Fibroblast of lung (primary cell): ENCODE results near the gene CECR2. TPM values are rescaled to one million over a fixed set of nuclear protein-coding genes. Genes with fewer than 3 reads are reported as not detected.

Experiments
- DNase-seq, 2 donors: peaks; one replicate each; pipeline versions ENCODE4 v3.0.0 to v3.0.0-alpha.2; 2010; ENCODE audit warnings: low read depth in 2 of 2
- H2AFZ ChIP-seq: 2 replicates; pipeline ENCODE4 v1.5.1; 2012; ENCODE audit warnings: low read length, control low read depth, inconsistent platforms
- H3K27ac ChIP-seq: 2 replicates; pipeline ENCODE4 v1.5.1; 2011; ENCODE audit warnings: low read length, control low read depth; ENCODE audit not compliant: insufficient read depth
- H3K27me3 ChIP-seq: 2 replicates; pipeline ENCODE4 v1.5.1; 2011; ENCODE audit warnings: mild to moderate bottlenecking, low read length; ENCODE audit not compliant: control insufficient read depth, insufficient read depth
- H3K36me3 ChIP-seq: 2 replicates; pipeline ENCODE4 v1.5.1; 2011; ENCODE audit warnings: low read length; ENCODE audit not compliant: control insufficient read depth, insufficient read depth
- H3K4me1 ChIP-seq: 2 replicates; pipeline ENCODE4 v1.5.1; 2011; ENCODE audit warnings: low read length; ENCODE audit not compliant: control insufficient read depth, insufficient read depth; ENCODE audit errors: extremely low read depth
- H3K4me2 ChIP-seq: 2 replicates; pipeline ENCODE4 v1.5.1; 2011; ENCODE audit warnings: low read length, control low read depth; ENCODE audit not compliant: insufficient read depth; ENCODE audit errors: extremely low read depth
- H3K4me3 ChIP-seq, 4 experiments: fragments of 200-600 bp in 1 of 4; sonication (generic) in 1 of 4; replicated peaks in 1 of 4; 2 replicates each; pipeline ENCODE4 v1.5.1; 2011 to 2016; ENCODE audit warnings: low read length in 4 of 4, low read depth in 3 of 4, mild to moderate bottlenecking in 3 of 4, control low read depth in 2 of 4, inconsistent platforms in 1 of 4, mixed read lengths in 1 of 4; ENCODE audit not compliant: insufficient read depth in 1 of 4; ENCODE audit errors: control extremely low read depth in 1 of 4
- H3K79me2 ChIP-seq: 2 replicates; pipeline ENCODE4 v1.5.1; 2012; ENCODE audit warnings: mild to moderate bottlenecking, low read length, inconsistent platforms; ENCODE audit not compliant: control insufficient read depth, insufficient read depth
- H3K9ac ChIP-seq: 2 replicates; pipeline ENCODE4 v1.5.1; 2011; ENCODE audit warnings: mild to moderate bottlenecking, low read length, control low read depth; ENCODE audit not compliant: insufficient read depth
- H3K9me3 ChIP-seq: 2 replicates; pipeline ENCODE4 v1.5.1; 2012; ENCODE audit warnings: low read depth, low read length; ENCODE audit not compliant: control insufficient read depth, insufficient read depth
- H4K20me1 ChIP-seq: 2 replicates; pipeline ENCODE4 v1.5.1; 2011; ENCODE audit warnings: low read length; ENCODE audit not compliant: control insufficient read depth, insufficient read depth; ENCODE audit errors: extremely low read depth
- CTCF ChIP-seq, 2 donors: IDR thresholded peaks in 1 of 2; conservative IDR thresholded peaks in 1 of 2; 1 replicate in 1 of 2; 2 replicates in 1 of 2; pipeline ENCODE4 v1.5.1; 2011 to 2012; ENCODE audit warnings: low read length in 2 of 2, control low read depth in 1 of 2, inconsistent platforms in 1 of 2, low read depth in 1 of 2, mild to moderate bottlenecking in 1 of 2
- EZH2 ChIP-seq: IDR thresholded peaks from 2 replicates; pipeline ENCODE4 v1.5.1; 2012; ENCODE audit warnings: low read length, control low read depth, mild to moderate bottlenecking; ENCODE audit errors: missing control alignments
- polyA plus RNA-seq, 2 donors: library from polyadenylated mRNA; depleted of rRNA in 1 of 2; stranded (reverse) in 1 of 2; unstranded in 1 of 2; fragments of >200 nt; gene quantifications; 2 replicates each; pipeline ENCODE4 v1.2.1, GENCODE V29; 2011 to 2012; ENCODE audit warnings: missing spikeins in 1 of 2
- total RNA-seq: library from RNA; depleted of rRNA; stranded (reverse); fragments of >200 nt; gene quantifications from 2 replicates; pipeline ENCODE4 v1.2.1, GENCODE V29; 2014

The CECR2 gene
- total and polyA plus RNA-seq, 2 donors (not counting 1 experiment from before 2014, with no cell fraction given), result under 0.01 to 0.09 TPM

- Histone ChIP-seq H3K4me3 (no peak overlapping the region), H3K36me3 (no peaks in the 10 kb centered on the region), H2AFZ (no peak overlapping the region), H3K79me2 (no peaks in the 10 kb centered on the region), H3K27ac (no peak overlapping the region), H3K4me2 (no peak overlapping the region), H3K9ac (no peak overlapping the region), H3K27me3 (no peaks in the 10 kb centered on the region), H3K9me3 (no peaks in the 10 kb centered on the region), H3K4me1 (no peaks in the 10 kb centered on the region), H4K20me1 (no peaks in the 10 kb centered on the region)
- no peak for TF ChIP-seq CTCF (conservative IDR thresholded peaks at IDR 0.05 in 1 of 2, IDR thresholded peaks at IDR 0.05 in 1 of 2; ENCODE audit: low read depth in 1 of 2, low read length in 2 of 2)
- no peak for TF ChIP-seq EZH2
- DNase-seq, result no peak
Observed at GRCh38 chr22:17381192-17381913, 12.1 kb downstream of the CECR2 start.

GRCh38 chr22:17384612-17385330 lies 15.5 kb downstream of the CECR2 start:
- Histone ChIP-seq H4K20me1 (no peaks in the 10 kb centered on the region), H3K9ac (no peak overlapping the region), H3K27ac (no peak overlapping the region), H3K9me3 (no peaks in the 10 kb centered on the region), H2AFZ (no peak overlapping the region), H3K36me3 (no peaks in the 10 kb centered on the region), H3K79me2 (no peaks in the 10 kb centered on the region), H3K27me3 (no peaks in the 10 kb centered on the region), H3K4me2 (no peak overlapping the region), H3K4me1 (no peaks in the 10 kb centered on the region), H3K4me3 (no peak overlapping the region)
- TF ChIP-seq EZH2 (no peak), CTCF (conservative IDR thresholded peaks at IDR 0.05 in 1 of 2, IDR thresholded peaks at IDR 0.05 in 1 of 2; ENCODE audit: low read depth in 1 of 2, low read length in 2 of 2) (no peak)
- no peak for DNase-seq

- H2AFZ ChIP-seq, result no peak overlapping the region
- H3K27me3 ChIP-seq, result no peaks in the 10 kb centered on the region
- no peak overlapping the region for H3K4me3 ChIP-seq
- no peak overlapping the region for H3K9ac ChIP-seq
- no peaks in the 10 kb centered on the region for H3K4me1 ChIP-seq
- TF ChIP-seq CTCF (conservative IDR thresholded peaks at IDR 0.05 in 1 of 2, IDR thresholded peaks at IDR 0.05 in 1 of 2; ENCODE audit: low read depth in 1 of 2, low read length in 2 of 2), result no peak
- no peak for TF ChIP-seq EZH2
- no peaks in the 10 kb centered on the region for H3K36me3 ChIP-seq
- no peaks in the 10 kb centered on the region for H3K79me2 ChIP-seq
- no peaks in the 10 kb centered on the region for H3K9me3 ChIP-seq
- no peak for DNase-seq
- no peak overlapping the region for H3K27ac ChIP-seq
- no peaks in the 10 kb centered on the region for H4K20me1 ChIP-seq
- no peak overlapping the region for H3K4me2 ChIP-seq
Observed at GRCh38 chr22:17387356-17387755, 18.1 kb downstream of the CECR2 start.
